GM19397 (cell line): ENCODE measurements around the gene ECI2.
"Not testable (repeated sequence)": the region's sequence is repeated elsewhere in the genome, so short reads cannot be mapped to it uniquely, and the experiment has no call there.

ENCODE experiments used
- ATAC-seq: cut with Tn5 transposase; IDR thresholded peaks from one replicate; pipeline ENCODE4 v1.9.1; 2021; ENCODE audit warnings: mild to moderate bottlenecking, moderate library complexity; ENCODE audit not compliant: unreplicated experiment

Gene ECI2

GRCh38 chr6:4103929-4104328 lies 31.4 kb downstream of the ECI2 start:
- ATAC-seq, result no peak

- ATAC-seq, result no peak
These were observed 32.6 kb downstream of the ECI2 start for GRCh38 chr6:4102687-4103244.

GRCh38 chr6:4101298-4101697 lies 34.1 kb downstream of the ECI2 start:
- no peak for ATAC-seq

GRCh38 chr6:4100655-4101054 lies 34.7 kb downstream of the ECI2 start:
- no peak for ATAC-seq

- ATAC-seq, result no peak
These were observed 42.1 kb downstream of the ECI2 start for GRCh38 chr6:4093288-4093687.

GRCh38 chr6:4091941-4092340 lies 43.4 kb downstream of the ECI2 start:
- ATAC-seq, result no peak

- ATAC-seq, result not testable (repeated sequence)
These were observed 45.3 kb downstream of the ECI2 start for GRCh38 chr6:4090043-4090442.

- ATAC-seq, result no peak
These were observed 46.7 kb downstream of the ECI2 start for GRCh38 chr6:4088704-4089103.

GRCh38 chr6:4085332-4085700 lies 50.1 kb downstream of the ECI2 start:
- no peak for ATAC-seq

GRCh38 chr6:4084444-4085331 lies 50.7 kb downstream of the ECI2 start:
- ATAC-seq, result no peak

- ATAC-seq, result no peak
These were observed 56.5 kb downstream of the ECI2 start, which contains the start of gene FAM217A for GRCh38 chr6:4078691-4079471. Gene FAM217A, minus strand, starts transcription at chr6:4079137. Its CDS starts 1,723 bp downstream, at chr6:4077414.

GRCh38 chr6:4074478-4075235 lies 60.7 kb downstream of the ECI2 start:
- ATAC-seq, result no peak

GRCh38 chr6:4071330-4071729 lies 64.0 kb downstream of the ECI2 start:
- ATAC-seq, result no peak

GRCh38 chr6:4069199-4069598 lies 66.2 kb downstream of the ECI2 start:
- no peak for ATAC-seq

- ATAC-seq, result no peak
These were observed 67.7 kb downstream of the ECI2 start for GRCh38 chr6:4067673-4068072.

GRCh38 chr6:4066029-4066755 lies 69.2 kb downstream of the ECI2 start:
- ATAC-seq, result no peak
